ENCODE data around the gene DGKB.
"Not testable (repeated sequence)": the region's sequence is repeated elsewhere in the genome, so short reads cannot be mapped to it uniquely, and the experiment has no call there.

The DGKB gene

DNA sequence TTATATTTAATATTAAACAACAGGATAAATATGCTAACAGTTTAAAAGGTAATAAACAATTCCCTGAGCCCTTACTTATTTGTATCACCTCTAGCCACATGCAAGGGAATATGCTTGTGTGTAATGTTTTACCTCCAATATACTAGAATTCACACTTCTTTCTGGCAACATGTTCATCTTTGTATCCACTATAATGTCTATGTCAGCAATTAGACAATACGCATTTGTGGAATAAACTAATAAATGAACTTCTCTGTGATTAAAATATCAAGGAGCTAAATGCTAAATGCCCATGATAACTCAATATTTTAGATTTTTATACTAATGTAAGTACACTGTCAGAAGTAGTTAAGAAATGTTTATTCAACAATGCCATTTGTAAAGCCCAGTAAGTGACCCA lies 350.5 kb downstream of the DGKB start:
- DNase-seq, result no peak

GRCh38 chr7:14551310-14551709 lies 351.2 kb downstream of the DGKB start:
- DNase-seq, result no peak

DNA sequence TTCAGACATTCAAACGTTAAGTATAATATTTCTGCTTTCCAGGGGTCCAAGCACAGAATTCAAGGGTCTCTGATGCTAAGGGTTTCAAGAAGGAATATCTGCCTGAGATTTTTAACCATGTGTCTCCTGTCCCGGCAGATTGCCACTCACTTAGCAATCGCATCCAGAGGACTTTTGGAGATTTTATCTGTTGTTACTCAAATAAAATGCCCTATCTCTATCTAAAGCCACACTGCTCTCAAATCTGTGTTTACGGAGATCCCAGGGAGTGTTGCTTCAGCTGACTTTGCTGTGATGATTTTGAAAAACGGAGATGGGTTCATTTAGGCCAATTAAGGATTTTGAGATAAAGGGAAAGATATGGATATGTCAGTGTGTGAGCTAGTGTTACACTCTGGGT lies 359.9 kb downstream of the DGKB start:
- no peak for DNase-seq

- no peak for DNase-seq
Measured at GRCh38 chr7:14521183-14521582, 381.4 kb downstream of the DGKB start.

GRCh38 chr7:14510268-14510667 lies 392.3 kb downstream of the DGKB start:
- no peak for DNase-seq

GRCh38 chr7:14507617-14508016 lies 394.9 kb downstream of the DGKB start:
- no peak for DNase-seq

DNA sequence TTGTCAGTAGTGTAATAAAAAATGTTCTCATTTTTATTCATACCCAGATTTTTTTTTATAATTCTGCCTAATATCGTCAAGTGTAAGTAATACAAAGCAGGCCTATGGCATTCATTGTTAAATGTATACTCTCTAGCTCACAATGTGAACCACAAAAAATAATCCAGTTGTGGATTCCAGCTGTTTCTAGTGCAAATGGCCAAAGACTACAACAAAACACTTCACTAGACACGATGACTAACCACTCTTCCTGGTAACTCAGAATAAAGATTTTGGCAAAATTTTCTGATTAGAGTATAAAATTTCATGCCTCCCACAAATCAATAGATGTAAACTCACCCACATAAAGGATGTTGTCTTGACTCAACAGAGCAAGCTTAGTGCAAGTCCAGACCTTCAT lies 396.6 kb downstream of the DGKB start:
- DNase-seq, result no peak

GRCh38 chr7:14504134-14504533 lies 398.4 kb downstream of the DGKB start:
- DNase-seq, result no peak

- no peak for DNase-seq
Measured at GRCh38 chr7:14503623-14504022, 398.9 kb downstream of the DGKB start.

DNA sequence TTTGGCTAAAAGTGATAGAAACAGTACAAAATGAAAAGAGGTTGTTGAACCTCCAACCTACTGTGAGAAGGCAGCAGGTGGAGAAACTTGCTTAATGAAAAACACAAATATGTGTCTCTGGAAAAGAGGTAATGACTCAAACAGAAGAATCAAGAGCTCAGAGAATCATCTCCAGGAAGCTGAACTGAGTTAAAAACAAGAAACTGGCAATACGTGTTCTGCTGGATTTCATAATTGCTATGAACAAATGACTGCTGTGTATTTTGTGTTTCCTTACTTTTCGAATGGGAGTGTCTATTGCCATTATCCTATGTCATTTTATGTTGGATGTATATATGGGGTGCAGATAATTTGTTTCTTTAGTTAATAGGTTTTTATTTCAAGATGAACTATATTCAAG lies 401.1 kb downstream of the DGKB start:
- no peak for DNase-seq

- no peak for DNase-seq
Measured at GRCh38 chr7:14497390-14497789, 405.2 kb downstream of the DGKB start.

DNA sequence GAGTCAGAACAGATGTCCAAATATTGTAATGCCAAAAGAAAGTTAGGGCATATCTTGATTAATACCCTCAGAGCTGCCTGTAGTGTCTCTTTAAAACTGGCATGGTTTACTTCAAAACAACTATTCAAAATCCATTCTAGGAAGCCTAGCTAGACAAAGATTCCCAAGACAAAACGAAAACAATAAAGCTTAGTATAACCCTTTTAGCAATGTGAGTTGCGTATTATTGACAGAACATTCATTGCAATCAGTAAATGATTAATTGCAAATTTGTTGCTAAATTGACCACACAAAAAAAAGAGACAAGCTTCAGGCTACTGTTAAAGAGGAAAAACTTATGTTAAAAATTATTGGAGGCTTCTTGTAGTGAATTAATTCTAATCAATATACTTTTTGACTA lies 406.9 kb downstream of the DGKB start:
- no peak for DNase-seq

GRCh38 chr7:14487701-14488395 lies 414.7 kb downstream of the DGKB start:
- DNase-seq, result no peak

GRCh38 chr7:14483663-14484062 lies 418.9 kb downstream of the DGKB start:
- no peak for DNase-seq

GRCh38 chr7:14480281-14480680 lies 422.3 kb downstream of the DGKB start:
- DNase-seq, result no peak

DNA sequence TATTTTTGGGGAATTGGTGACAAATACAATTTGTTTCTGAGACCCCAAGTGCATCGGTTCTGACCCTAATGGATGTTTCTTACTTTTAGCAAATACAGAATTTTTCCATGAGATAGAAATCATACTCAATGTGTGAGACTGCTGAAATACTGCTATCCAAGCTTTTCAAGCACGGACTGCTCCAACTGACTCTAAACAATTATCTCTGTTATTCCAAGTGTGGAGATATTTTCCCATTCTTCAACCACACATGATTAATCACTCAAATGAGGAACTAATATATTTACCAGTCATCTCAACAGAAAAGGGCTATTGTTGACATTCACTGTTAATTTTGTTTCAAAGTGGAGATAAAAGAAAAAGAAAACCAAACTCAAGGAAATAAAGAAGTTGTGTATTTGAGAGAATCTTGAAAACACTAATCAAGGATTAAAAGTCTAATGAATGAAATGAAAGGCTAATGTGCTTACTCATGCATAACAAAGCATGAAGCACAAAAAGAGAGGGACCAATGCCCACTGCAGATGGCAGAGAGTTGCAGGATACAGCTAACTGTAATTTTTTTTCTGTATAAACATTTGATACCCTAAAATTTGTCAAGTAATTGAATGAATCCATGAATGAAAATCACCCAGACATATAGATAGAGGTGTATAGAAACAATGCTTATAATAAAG lies 423.6 kb downstream of the DGKB start:
- no peak for DNase-seq

- DNase-seq, result not testable (repeated sequence)
Measured at GRCh38 chr7:14461716-14462115, 440.8 kb downstream of the DGKB start.

DNA sequence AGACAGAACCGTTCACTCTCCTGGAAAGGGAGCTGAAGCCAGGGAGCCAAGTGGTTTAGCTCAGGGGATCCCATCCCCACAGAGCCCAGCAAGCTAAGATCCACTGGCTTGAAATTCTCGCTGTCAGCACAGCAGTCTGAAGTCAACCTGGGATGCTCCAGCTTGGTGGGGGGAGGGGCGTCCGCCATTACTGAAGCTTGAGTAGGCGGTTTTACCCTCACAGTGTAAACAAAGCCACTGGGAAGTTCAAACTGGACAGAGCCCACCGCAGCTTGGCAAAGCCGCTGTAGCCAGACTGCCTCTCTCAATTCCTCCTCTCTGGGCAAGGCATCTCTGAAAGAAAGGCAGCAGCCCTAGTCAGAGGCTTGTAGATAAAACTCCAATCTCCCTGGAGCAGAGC lies 443.7 kb downstream of the DGKB start:
- not testable (repeated sequence) for DNase-seq

DNA sequence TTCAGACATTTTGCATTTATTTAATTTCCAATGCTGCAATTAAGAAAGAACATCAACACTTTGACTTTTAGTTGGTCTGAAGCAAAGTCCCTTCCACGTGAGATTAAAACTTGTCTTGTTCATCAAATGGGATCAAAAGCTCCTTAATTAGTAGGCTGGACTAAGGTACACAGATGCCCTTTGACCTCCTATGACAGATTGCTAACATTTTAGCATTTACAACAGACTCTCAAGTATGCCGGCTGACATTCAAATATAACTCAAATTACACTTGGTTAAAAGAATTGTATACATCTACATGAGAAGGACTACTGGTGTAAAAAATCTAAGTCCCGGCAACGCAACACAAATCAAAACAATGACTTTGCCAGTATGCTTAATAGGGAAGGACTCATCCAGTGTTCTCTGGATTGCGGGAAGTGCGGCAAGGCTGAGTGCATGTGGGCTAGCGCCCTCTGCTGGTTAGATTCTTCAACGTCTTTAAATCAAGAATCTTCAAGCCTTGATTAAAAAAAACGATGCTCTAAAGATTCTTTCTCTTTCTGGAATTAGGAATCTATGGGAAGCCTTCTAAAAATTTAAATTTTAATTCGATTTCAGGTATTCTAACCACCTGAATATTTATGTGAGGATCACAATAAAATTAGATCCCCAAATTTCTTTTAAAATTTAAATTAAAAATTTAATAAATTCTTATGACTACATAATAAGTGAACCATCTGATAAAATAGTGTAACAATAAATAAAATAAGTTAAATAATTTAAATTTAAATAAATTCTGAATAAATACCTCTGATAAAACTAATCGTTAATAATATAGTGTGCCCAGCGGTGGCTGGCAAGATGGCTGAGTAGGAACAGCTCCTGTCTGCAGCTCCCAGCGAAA lies 444.7 kb downstream of the DGKB start:
- DNase-seq, result peak; percentile 47

DNA sequence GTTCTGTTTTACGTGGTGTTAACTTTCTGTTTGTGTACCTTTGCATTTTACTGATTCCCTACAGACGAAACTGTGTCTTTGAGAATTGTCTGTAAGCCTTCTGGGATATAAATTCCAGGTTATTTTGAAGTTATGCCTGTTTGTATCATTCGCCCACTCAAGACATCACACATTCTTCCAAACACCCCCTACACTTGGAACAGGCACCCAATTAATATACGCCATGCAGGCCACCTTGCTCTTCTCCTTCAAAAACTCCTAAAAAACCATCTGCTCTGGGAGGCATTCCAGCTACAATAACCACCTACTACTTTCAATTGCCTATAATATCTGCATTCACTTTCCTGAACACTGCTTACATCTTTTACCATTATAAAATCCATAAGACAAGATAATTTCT lies 453.3 kb downstream of the DGKB start:
- no peak for DNase-seq

GRCh38 chr7:14446829-14447228 lies 455.7 kb downstream of the DGKB start:
- no peak for DNase-seq

GRCh38 chr7:14446219-14446618 lies 456.3 kb downstream of the DGKB start:
- DNase-seq, result no peak

- no peak for DNase-seq
Measured at GRCh38 chr7:14438366-14438765, 464.2 kb downstream of the DGKB start.

GRCh38 chr7:14436878-14437277 lies 465.7 kb downstream of the DGKB start:
- DNase-seq, result no peak

Measured in NCI-H187 treated with DMSO at 0.1 percent for 48 hours (cell line).